GM23338 (cell line): ENCODE results near the gene SNAPC3. TPM values are rescaled to one million over a fixed set of nuclear protein-coding genes. Genes with fewer than 3 reads are reported as not detected.

Experiments used
- ATAC-seq: fragments of 200-7000 bp; cut with Tn5 transposase; 3 replicates; pipeline ENCODE4 v1.9.1; 2020
- DNase-seq: peaks from one replicate; pipeline ENCODE4 v3.0.0-alpha.2; 2015; ENCODE audit warnings: low spot score
- H2AFZ ChIP-seq: fragments of 200-600 bp; sonication (generic); 2 replicates; pipeline ENCODE4 v1.8.0; 2016; ENCODE audit warnings: antibody characterized with exemption, mild to moderate bottlenecking, moderate library complexity
- H3F3A ChIP-seq: fragments of 200-600 bp; sonication (generic); replicated peaks from 2 replicates; pipeline ENCODE4 v1.8.0; 2017; ENCODE audit warnings: antibody characterized with exemption, mixed run types, low read depth
- H3K27ac ChIP-seq: fragments of 200-600 bp; sonication (generic); 2 replicates; pipeline ENCODE4 v1.6.1; 2016; ENCODE audit warnings: low read depth
- H3K27me3 ChIP-seq: fragments of 200-600 bp; sonication (generic); 2 replicates; pipeline ENCODE4 v1.8.0; 2016; ENCODE audit warnings: mild to moderate bottlenecking, mixed run types, moderate library complexity; ENCODE audit not compliant: insufficient read depth
- H3K36me3 ChIP-seq: fragments of 200-600 bp; sonication (generic); 2 replicates; pipeline ENCODE4 v1.8.0; 2016; ENCODE audit warnings: mild to moderate bottlenecking; ENCODE audit not compliant: insufficient read depth
- H3K4me1 ChIP-seq: fragments of 200-600 bp; sonication (generic); 2 replicates; pipeline ENCODE4 v1.8.0; 2016; ENCODE audit warnings: mild to moderate bottlenecking, moderate library complexity; ENCODE audit not compliant: insufficient read depth
- H3K4me2 ChIP-seq: fragments of 200-600 bp; sonication (generic); 2 replicates; pipeline ENCODE4 v1.7.1; 2017; ENCODE audit warnings: mixed run types
- H3K4me3 ChIP-seq: fragments of 200-600 bp; sonication (generic); 2 replicates; pipeline ENCODE4 v1.6.1; 2016; ENCODE audit warnings: mixed run types
- H3K79me2 ChIP-seq: fragments of 200-600 bp; sonication (generic); replicated peaks from 2 replicates; pipeline ENCODE4 v1.8.0; 2017; ENCODE audit warnings: mild to moderate bottlenecking; ENCODE audit not compliant: insufficient read depth
- H3K9me2 ChIP-seq: fragments of 200-600 bp; sonication (generic); 2 replicates; pipeline ENCODE4 v1.8.0; 2017; ENCODE audit not compliant: insufficient read depth
- H4K20me1 ChIP-seq: fragments of 200-600 bp; sonication (generic); replicated peaks from 2 replicates; pipeline ENCODE4 v1.8.0; 2017; ENCODE audit warnings: mild to moderate bottlenecking; ENCODE audit not compliant: insufficient read depth
- H3K27ac Mint-ChIP-seq: 2 replicates; pipeline ENCODE4 v1.8.0; 2020; ENCODE audit warnings: inconsistent platforms, mild to moderate bottlenecking, moderate library complexity, mixed read lengths
- H3K27me3 Mint-ChIP-seq: 3 replicates; pipeline ENCODE4 v1.8.0; 2022; ENCODE audit warnings: low read depth, mild to moderate bottlenecking, moderate library complexity, mixed read lengths, inconsistent platforms; ENCODE audit not compliant: insufficient read depth, poor library complexity
- H3K36me3 Mint-ChIP-seq: 3 replicates; pipeline ENCODE4 v1.8.0; 2021; ENCODE audit warnings: low read depth, mild to moderate bottlenecking, inconsistent platforms, moderate library complexity, mixed read lengths
- H3K4me1 Mint-ChIP-seq: 3 replicates; pipeline ENCODE4 v1.8.0; 2020; ENCODE audit warnings: mild to moderate bottlenecking, inconsistent platforms, mixed read lengths
- H3K4me3 Mint-ChIP-seq: 3 replicates; pipeline ENCODE4 v1.8.0; 2021; ENCODE audit warnings: moderate library complexity, mild to moderate bottlenecking, inconsistent platforms, mixed read lengths
- H3K9me3 Mint-ChIP-seq: 3 replicates; pipeline ENCODE4 v1.8.0; 2020; ENCODE audit warnings: moderate library complexity, mild to moderate bottlenecking, inconsistent platforms, mixed read lengths
- CREB1 ChIP-seq: fragments of 250-450 bp; sonication (Bioruptor Pico); IDR thresholded peaks from 2 replicates; pipeline ENCODE4 v1.5.0; 2020; ENCODE audit warnings: low read depth, mild to moderate bottlenecking, moderate library complexity
- EZH2phosphoT487 ChIP-seq: fragments of 200-600 bp; sonication (generic); IDR thresholded peaks from one replicate; pipeline ENCODE4 v1.8.1; 2018; ENCODE audit warnings: antibody characterized with exemption; ENCODE audit not compliant: unreplicated experiment
- JUNB ChIP-seq: IDR thresholded peaks from one replicate; pipeline ENCODE4 v1.6.1; 2016; ENCODE audit warnings: antibody characterized with exemption; ENCODE audit not compliant: unreplicated experiment
- NANOG ChIP-seq: IDR thresholded peaks from 2 replicates; pipeline ENCODE4 v1.6.1; 2016; ENCODE audit warnings: antibody characterized with exemption, borderline replicate concordance
- POLR2AphosphoS5 ChIP-seq: IDR thresholded peaks from 2 replicates; pipeline ENCODE4 v1.6.1; 2016; ENCODE audit warnings: antibody characterized with exemption, low read depth
- STAT1 ChIP-seq: IDR thresholded peaks from one replicate; pipeline ENCODE4 v1.6.1; 2016; ENCODE audit warnings: antibody characterized with exemption; ENCODE audit not compliant: unreplicated experiment
- polyA plus RNA-seq: library from polyadenylated mRNA; unstranded; fragments of >200 nt; fragmentation: Nextera tagmentation; extraction: Ambion mirVana; gene quantifications from 2 replicates; pipeline ENCODE4 v1.2.1, GENCODE V29; 2016
- total RNA-seq: library from RNA; depleted of rRNA; stranded (reverse); fragments of >200 nt; shearing (Covaris generic); gene quantifications from 2 replicates; pipeline ENCODE4 v1.2.3, GENCODE V29; 2014
- TF ChIP-seq, protein P1 (sequence below): IDR thresholded peaks from 2 replicates; pipeline ENCODE4 v1.6.1; 2016; ENCODE audit warnings: antibody characterized with exemption
- TF ChIP-seq, protein P2 (sequence below): IDR thresholded peaks from one replicate; pipeline ENCODE4 v1.6.1; 2018; ENCODE audit warnings: antibody characterized with exemption; ENCODE audit not compliant: unreplicated experiment

The SNAPC3 gene
- total and polyA plus RNA-seq, 2 experiments from 2014 or later, result 20.9 to 35.2 TPM

DNA sequence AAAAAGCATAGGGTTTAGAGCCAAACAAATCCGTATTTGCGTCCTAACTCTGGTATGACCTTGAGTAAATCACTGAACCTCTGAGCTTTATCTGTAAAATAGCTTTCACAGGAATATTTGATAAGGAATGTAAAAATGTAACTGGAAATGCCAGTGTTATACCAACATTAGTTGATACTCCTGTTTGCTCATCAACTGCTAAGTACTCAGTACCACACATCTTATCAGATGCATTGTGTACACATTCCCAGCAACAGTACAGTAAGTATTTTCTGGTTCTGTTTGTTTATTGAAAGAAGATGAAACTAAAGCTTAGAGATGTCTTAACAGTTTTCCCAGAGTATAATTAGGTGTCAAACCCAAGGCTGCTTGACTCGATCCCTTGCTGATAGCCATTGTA is 21.5 kb downstream of the SNAPC3 start:
- no peak overlapping the region for H3K27ac Mint-ChIP-seq

GRCh38 chr9:15453956-15454355 is 31.3 kb downstream of the SNAPC3 start:
- H3K4me2 ChIP-seq, result no peak overlapping the region
- no peak overlapping the region for H3K4me3 ChIP-seq
- no peak overlapping the region for H2AFZ ChIP-seq
- no peaks in the 10 kb centered on the region for H3K9me3 Mint-ChIP-seq
- ATAC-seq (no peak), DNase-seq (no peak)
- H3K9me2 ChIP-seq, result no peaks in the 10 kb centered on the region
- H3K27me3 ChIP-seq, result no peaks in the 10 kb centered on the region
- H3K27ac Mint-ChIP-seq, result no peak overlapping the region
- TF ChIP-seq, protein P1, sequence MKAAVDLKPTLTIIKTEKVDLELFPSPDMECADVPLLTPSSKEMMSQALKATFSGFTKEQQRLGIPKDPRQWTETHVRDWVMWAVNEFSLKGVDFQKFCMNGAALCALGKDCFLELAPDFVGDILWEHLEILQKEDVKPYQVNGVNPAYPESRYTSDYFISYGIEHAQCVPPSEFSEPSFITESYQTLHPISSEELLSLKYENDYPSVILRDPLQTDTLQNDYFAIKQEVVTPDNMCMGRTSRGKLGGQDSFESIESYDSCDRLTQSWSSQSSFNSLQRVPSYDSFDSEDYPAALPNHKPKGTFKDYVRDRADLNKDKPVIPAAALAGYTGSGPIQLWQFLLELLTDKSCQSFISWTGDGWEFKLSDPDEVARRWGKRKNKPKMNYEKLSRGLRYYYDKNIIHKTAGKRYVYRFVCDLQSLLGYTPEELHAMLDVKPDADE, result no peak
- no peak for TF ChIP-seq POLR2AphosphoS5
- TF ChIP-seq, protein P2, sequence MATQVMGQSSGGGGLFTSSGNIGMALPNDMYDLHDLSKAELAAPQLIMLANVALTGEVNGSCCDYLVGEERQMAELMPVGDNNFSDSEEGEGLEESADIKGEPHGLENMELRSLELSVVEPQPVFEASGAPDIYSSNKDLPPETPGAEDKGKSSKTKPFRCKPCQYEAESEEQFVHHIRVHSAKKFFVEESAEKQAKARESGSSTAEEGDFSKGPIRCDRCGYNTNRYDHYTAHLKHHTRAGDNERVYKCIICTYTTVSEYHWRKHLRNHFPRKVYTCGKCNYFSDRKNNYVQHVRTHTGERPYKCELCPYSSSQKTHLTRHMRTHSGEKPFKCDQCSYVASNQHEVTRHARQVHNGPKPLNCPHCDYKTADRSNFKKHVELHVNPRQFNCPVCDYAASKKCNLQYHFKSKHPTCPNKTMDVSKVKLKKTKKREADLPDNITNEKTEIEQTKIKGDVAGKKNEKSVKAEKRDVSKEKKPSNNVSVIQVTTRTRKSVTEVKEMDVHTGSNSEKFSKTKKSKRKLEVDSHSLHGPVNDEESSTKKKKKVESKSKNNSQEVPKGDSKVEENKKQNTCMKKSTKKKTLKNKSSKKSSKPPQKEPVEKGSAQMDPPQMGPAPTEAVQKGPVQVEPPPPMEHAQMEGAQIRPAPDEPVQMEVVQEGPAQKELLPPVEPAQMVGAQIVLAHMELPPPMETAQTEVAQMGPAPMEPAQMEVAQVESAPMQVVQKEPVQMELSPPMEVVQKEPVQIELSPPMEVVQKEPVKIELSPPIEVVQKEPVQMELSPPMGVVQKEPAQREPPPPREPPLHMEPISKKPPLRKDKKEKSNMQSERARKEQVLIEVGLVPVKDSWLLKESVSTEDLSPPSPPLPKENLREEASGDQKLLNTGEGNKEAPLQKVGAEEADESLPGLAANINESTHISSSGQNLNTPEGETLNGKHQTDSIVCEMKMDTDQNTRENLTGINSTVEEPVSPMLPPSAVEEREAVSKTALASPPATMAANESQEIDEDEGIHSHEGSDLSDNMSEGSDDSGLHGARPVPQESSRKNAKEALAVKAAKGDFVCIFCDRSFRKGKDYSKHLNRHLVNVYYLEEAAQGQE, result no peak
- H3K79me2 ChIP-seq, result peaks cover 3% of the 10 kb centered on the region; the same call in 1 of the 2 replicates
- 0 out of 2 replicates have a peak, but pooled peaks cover 3% of the 10 kb centered on the region for H4K20me1 ChIP-seq
- H3K4me3 Mint-ChIP-seq, result no peak overlapping the region
- H3K36me3 Mint-ChIP-seq, result peaks cover 65% of the 10 kb centered on the region
- peaks cover 5% of the 10 kb centered on the region; the same call in 1 of the 2 replicates for H3F3A ChIP-seq
- peaks cover 61% of the 10 kb centered on the region; the same call in 1 of the 2 replicates for H3K36me3 ChIP-seq
- H3K4me1 ChIP-seq, result no peaks in the 10 kb centered on the region
- H3K27ac ChIP-seq, result no peak overlapping the region
- H3K27me3 Mint-ChIP-seq, result peaks cover 2% of the 10 kb centered on the region
- H3K4me1 Mint-ChIP-seq, result no peaks in the 10 kb centered on the region

More for the DNA sequence above, 21.5 kb downstream of the SNAPC3 start:
- Mint-ChIP-seq H3K9me3 (peaks cover 42% of the 10 kb centered on the region), H3K4me3 (no peak overlapping the region), H3K36me3 (peaks cover 92% of the 10 kb centered on the region), H3K4me1 (no peaks in the 10 kb centered on the region), H3K27me3 (peaks cover 5% of the 10 kb centered on the region)
- Histone ChIP-seq H3K9me2 (no peaks in the 10 kb centered on the region), H3K4me2 (no peak overlapping the region), H3K4me3 (no peak overlapping the region), H2AFZ (no peak overlapping the region), H4K20me1 (no peaks in the 10 kb centered on the region; the same call in 1 of the 2 replicates), H3K27ac (no peak overlapping the region), H3F3A (no peaks in the 10 kb centered on the region; the same call in 1 of the 2 replicates), H3K4me1 (no peaks in the 10 kb centered on the region), H3K27me3 (no peaks in the 10 kb centered on the region), H3K79me2 (peaks cover 38% of the 10 kb centered on the region), H3K36me3 (peaks cover 72% of the 10 kb centered on the region)
- ATAC-seq (no peak), DNase-seq (no peak)
- no peak for TF ChIP-seq STAT1
- TF ChIP-seq JUNB, result no peak
- TF ChIP-seq CREB1 (CRISPR knock-in tag), result no peak
- TF ChIP-seq, protein P2, result no peak
- TF ChIP-seq, protein P1, result no peak
- no peak for TF ChIP-seq NANOG
- no peak for TF ChIP-seq EZH2phosphoT487
